ENCODE measurements around the gene LONRF3. TPM values are rescaled to one million over a fixed set of nuclear protein-coding genes. Genes with fewer than 3 reads are reported as not detected.

LONRF3 gene
- 1 to 10 TPM; 1.6 TPM for total RNA-seq

- ATAC-seq (ENCODE audit: low read depth) (peak; percentile 30), DNase-seq (peak; percentile 23)
- Mint-ChIP-seq H3K27me3 (peaks cover 25% of the 10 kb centered on the region), H3K4me3 (peak within 1 kb of the TSS; percentile 86), H3K4me1 (peaks cover 6% of the 10 kb centered on the region), H3K36me3 (no peaks in the 10 kb centered on the region), H3K9me3 (no peaks in the 10 kb centered on the region), H3K27ac (peak within 1 kb of the TSS; percentile 84)
- POLR2A ChIA-PET, result interaction anchor here (1.2 kb wide), 1 partner anchor 31 kb away, joined by 3 read pairs; no protein-coding TSS in a partner anchor
Measured at GRCh38 chrX:118974088-118974907, at the start of gene LONRF3. Gene LONRF3, plus strand, starts transcription at chrX:118974618. Its CDS starts 163 bp downstream, at chrX:118974781.

- Mint-ChIP-seq H3K9me3 (no peaks in the 10 kb centered on the region), H3K4me1 (no peaks in the 10 kb centered on the region), H3K27me3 (no peaks in the 10 kb centered on the region), H3K27ac (no peak overlapping the region), H3K36me3 (no peaks in the 10 kb centered on the region), H3K4me3 (no peak overlapping the region)
- POLR2A ChIA-PET, result no interaction called here
- ATAC-seq (ENCODE audit: low read depth) (no peak), DNase-seq (no peak)
Measured at GRCh38 chrX:118928151-118928550, 46.3 kb upstream of the LONRF3 start.

- DNase-seq (no peak), ATAC-seq (ENCODE audit: low read depth) (no peak)
- POLR2A ChIA-PET, result no interaction called here
- no peaks in the 10 kb centered on the region for H3K36me3 Mint-ChIP-seq
- H3K27ac Mint-ChIP-seq, result no peak overlapping the region
- H3K4me3 Mint-ChIP-seq, result no peak overlapping the region
- H3K4me1 Mint-ChIP-seq, result no peaks in the 10 kb centered on the region
- no peaks in the 10 kb centered on the region for H3K9me3 Mint-ChIP-seq
- no peaks in the 10 kb centered on the region for H3K27me3 Mint-ChIP-seq
Measured at GRCh38 chrX:118935352-118935751, 39.1 kb upstream of the LONRF3 start.

- ATAC-seq (ENCODE audit: low read depth) (no peak), DNase-seq (no peak)
- Mint-ChIP-seq H3K4me1 (no peaks in the 10 kb centered on the region), H3K4me3 (no peak overlapping the region), H3K36me3 (no peaks in the 10 kb centered on the region), H3K27me3 (peaks cover 5% of the 10 kb centered on the region), H3K27ac (no peak overlapping the region), H3K9me3 (no peaks in the 10 kb centered on the region)
- POLR2A ChIA-PET, result no interaction called here
Measured at GRCh38 chrX:118941147-118941546, 33.3 kb upstream of the LONRF3 start.

- no peaks in the 10 kb centered on the region for H3K4me1 Mint-ChIP-seq
- no peak for ATAC-seq (ENCODE audit: low read depth)
- no peak for DNase-seq
- H3K4me3 Mint-ChIP-seq, result no peak overlapping the region
- H3K27ac Mint-ChIP-seq, result no peak overlapping the region
- peaks cover 5% of the 10 kb centered on the region for H3K27me3 Mint-ChIP-seq
- H3K9me3 Mint-ChIP-seq, result no peaks in the 10 kb centered on the region
- POLR2A ChIA-PET, result interaction anchor here (0.6 kb wide), 1 partner anchor 24 kb away, joined by 5 read pairs; no protein-coding TSS in a partner anchor
- H3K36me3 Mint-ChIP-seq, result no peaks in the 10 kb centered on the region
Measured at GRCh38 chrX:118943102-118943501, 31.3 kb upstream of the LONRF3 start.

- no peaks in the 10 kb centered on the region for H3K36me3 Mint-ChIP-seq
- H3K27ac Mint-ChIP-seq, result no peak overlapping the region
- peaks cover 4% of the 10 kb centered on the region for H3K27me3 Mint-ChIP-seq
- no peaks in the 10 kb centered on the region for H3K9me3 Mint-ChIP-seq
- H3K4me3 Mint-ChIP-seq, result no peak overlapping the region
- no peak for DNase-seq
- no peak for ATAC-seq (ENCODE audit: low read depth)
- H3K4me1 Mint-ChIP-seq, result no peaks in the 10 kb centered on the region
- POLR2A ChIA-PET, result no interaction called here
Measured at GRCh38 chrX:118945921-118946320, 28.5 kb upstream of the LONRF3 start.

GRCh38 chrX:118948270-118948669 lies 26.1 kb upstream of the LONRF3 start:
- Mint-ChIP-seq H3K36me3 (no peaks in the 10 kb centered on the region), H3K9me3 (no peaks in the 10 kb centered on the region), H3K4me1 (no peaks in the 10 kb centered on the region), H3K27ac (no peak overlapping the region), H3K4me3 (no peak overlapping the region), H3K27me3 (no peaks in the 10 kb centered on the region)
- ATAC-seq (ENCODE audit: low read depth) (no peak), DNase-seq (no peak)
- POLR2A ChIA-PET, result no interaction called here

GRCh38 chrX:118961866-118962560 lies 12.4 kb upstream of the LONRF3 start:
- POLR2A ChIA-PET, result no interaction called here
- H3K27me3 Mint-ChIP-seq, result peaks cover 5% of the 10 kb centered on the region
- no peaks in the 10 kb centered on the region for H3K4me1 Mint-ChIP-seq
- no peak overlapping the region for H3K4me3 Mint-ChIP-seq
- no peaks in the 10 kb centered on the region for H3K9me3 Mint-ChIP-seq
- no peak for DNase-seq
- no peak overlapping the region for H3K27ac Mint-ChIP-seq
- no peaks in the 10 kb centered on the region for H3K36me3 Mint-ChIP-seq
- ATAC-seq (ENCODE audit: low read depth), result no peak

GRCh38 chrX:118963159-118963558 lies 11.3 kb upstream of the LONRF3 start:
- DNase-seq, result no peak
- H3K4me3 Mint-ChIP-seq, result no peak overlapping the region
- POLR2A ChIA-PET, result no interaction called here
- ATAC-seq (ENCODE audit: low read depth), result no peak
- H3K9me3 Mint-ChIP-seq, result no peaks in the 10 kb centered on the region
- H3K27me3 Mint-ChIP-seq, result peaks cover 11% of the 10 kb centered on the region
- no peak overlapping the region for H3K27ac Mint-ChIP-seq
- no peaks in the 10 kb centered on the region for H3K4me1 Mint-ChIP-seq
- no peaks in the 10 kb centered on the region for H3K36me3 Mint-ChIP-seq

- Mint-ChIP-seq H3K27ac (no peak overlapping the region), H3K9me3 (no peaks in the 10 kb centered on the region), H3K4me3 (no peak overlapping the region), H3K27me3 (peaks cover 9% of the 10 kb centered on the region), H3K36me3 (no peaks in the 10 kb centered on the region), H3K4me1 (no peaks in the 10 kb centered on the region)
- DNase-seq, result no peak
- POLR2A ChIA-PET, result no interaction called here
- ATAC-seq (ENCODE audit: low read depth), result no peak
Measured at GRCh38 chrX:118964252-118964651, 10.2 kb upstream of the LONRF3 start.

GRCh38 chrX:118965395-118965794 lies 9.0 kb upstream of the LONRF3 start:
- H3K4me1 Mint-ChIP-seq, result no peaks in the 10 kb centered on the region
- ATAC-seq (ENCODE audit: low read depth) (no peak), DNase-seq (no peak)
- no peaks in the 10 kb centered on the region for H3K36me3 Mint-ChIP-seq
- no peak overlapping the region for H3K4me3 Mint-ChIP-seq
- H3K9me3 Mint-ChIP-seq, result no peaks in the 10 kb centered on the region
- POLR2A ChIA-PET, result no interaction called here
- no peak overlapping the region for H3K27ac Mint-ChIP-seq
- H3K27me3 Mint-ChIP-seq, result peaks cover 10% of the 10 kb centered on the region

GRCh38 chrX:118968031-118968430 lies 6.4 kb upstream of the LONRF3 start:
- no peak overlapping the region for H3K27ac Mint-ChIP-seq
- ATAC-seq (ENCODE audit: low read depth) (no peak), DNase-seq (no peak)
- H3K36me3 Mint-ChIP-seq, result no peaks in the 10 kb centered on the region
- H3K27me3 Mint-ChIP-seq, result peaks cover 18% of the 10 kb centered on the region
- POLR2A ChIA-PET, result no interaction called here
- no peaks in the 10 kb centered on the region for H3K4me1 Mint-ChIP-seq
- H3K4me3 Mint-ChIP-seq, result no peak overlapping the region
- H3K9me3 Mint-ChIP-seq, result no peaks in the 10 kb centered on the region

- no peak overlapping the region for H3K4me3 Mint-ChIP-seq
- peaks cover 30% of the 10 kb centered on the region for H3K27me3 Mint-ChIP-seq
- H3K36me3 Mint-ChIP-seq, result no peaks in the 10 kb centered on the region
- no peak overlapping the region for H3K27ac Mint-ChIP-seq
- no peaks in the 10 kb centered on the region for H3K9me3 Mint-ChIP-seq
- peaks cover 6% of the 10 kb centered on the region for H3K4me1 Mint-ChIP-seq
- no peak for DNase-seq
- no peak for ATAC-seq (ENCODE audit: low read depth)
- POLR2A ChIA-PET, result no interaction called here
Measured at GRCh38 chrX:118971552-118971951, 2.9 kb upstream of the LONRF3 start.
